Breast epithelium (tissue), 4 donors: ENCODE results near the gene GNAO1. TPM values are rescaled to one million over a fixed set of nuclear protein-coding genes. Genes with fewer than 3 reads are reported as not detected.

Experiments
- DNase-seq, 2 donors: peaks; one replicate each; pipeline ENCODE4 v3.0.0-alpha.2; 2019; ENCODE audit warnings: low spot score in 2 of 2
- H3K27ac ChIP-seq, 2 donors: fragments of 200-600 bp; sonication (generic) in 1 of 2; one replicate each; pipeline ENCODE4 v1.5.1; 2016 to 2019; ENCODE audit warnings: mild to moderate bottlenecking in 1 of 2
- H3K27me3 ChIP-seq, 2 donors: fragments of 200-600 bp; sonication (generic) in 1 of 2; one replicate each; pipeline versions ENCODE4 v1.5.1 to v1.6.0; 2017 to 2019; ENCODE audit warnings: control low read depth in 1 of 2, mild to moderate bottlenecking in 1 of 2
- H3K36me3 ChIP-seq: fragments of 200-600 bp; one replicate; pipeline ENCODE4 v1.5.1; 2019
- H3K4me1 ChIP-seq, 2 donors: fragments of 200-600 bp; sonication (generic); one replicate each; pipeline ENCODE4 v1.5.1; 2016 to 2019; ENCODE audit warnings: control low read depth in 1 of 2
- H3K4me3 ChIP-seq, 3 donors: fragments of 200-600 bp; sonication (generic); 1 replicate in 2 of 3; 2 replicates in 1 of 3; pipeline ENCODE4 v1.5.1; 2016 to 2019; ENCODE audit warnings: mild to moderate bottlenecking in 3 of 3, moderate library complexity in 2 of 3
- H3K9me3 ChIP-seq, 2 donors: fragments of 200-600 bp; sonication (generic) in 1 of 2; one replicate each; pipeline ENCODE4 v1.5.1; 2016 to 2019; ENCODE audit warnings: control low read depth in 1 of 2
- CTCF ChIP-seq, 3 donors: fragments of 450-650 bp; IDR thresholded peaks; one replicate each; pipeline ENCODE4 v1.5.1; 2016 to 2017; ENCODE audit warnings: antibody characterized with exemption in 3 of 3, mild to moderate bottlenecking in 3 of 3, moderate library complexity in 3 of 3
- POLR2A ChIP-seq: fragments of 450-650 bp; IDR thresholded peaks from one replicate; pipeline ENCODE4 v1.6.1; 2016; ENCODE audit warnings: antibody characterized with exemption, mild to moderate bottlenecking, moderate library complexity
- POLR2AphosphoS5 ChIP-seq, 3 donors: sonication (generic); formaldehyde crosslinking; IDR thresholded peaks; one replicate each; pipeline ENCODE4 v1.6.1; 2017; ENCODE audit warnings: antibody characterized with exemption in 3 of 3
- intact Hi-C: fragments of 100-400 bp; cut with DNase I; formaldehyde crosslinking; loops from one replicate; pipeline ENCODE4 v1.15.1; 2023; ENCODE audit warnings: low total_unique reads
- total RNA-seq, 3 donors: library from RNA; depleted of rRNA; stranded (reverse); fragments of >200 nt; gene quantifications; one replicate each; pipeline ENCODE4 v1.1.0, GENCODE V29; 2016

GNAO1 gene
- total RNA-seq, 3 donors from 2014 or later, result 0.96 to 1.9 (median 0.98) TPM

GRCh38 chr16:56382459-56382858, 191.2 kb downstream of the GNAO1 start:
- intact Hi-C loops, result no loop called here
- H3K36me3 ChIP-seq, result peaks cover 6% of the 10 kb centered on the region

GRCh38 chr16:56382901-56383355, 191.6 kb downstream of the GNAO1 start:
- Histone ChIP-seq H3K27ac (peak overlapping the region; percentile 70 to 74), H3K4me1 (no peaks in the 10 kb centered on the region), H3K9me3 (peaks cover 10 to 13% of the 10 kb centered on the region in 2 donors), H3K27me3 (no peaks in the 10 kb centered on the region), H3K4me3 (no peak overlapping the region), H3K36me3 (peaks cover 6% of the 10 kb centered on the region)
- peak in 1 of 2 donors; percentile 39 for DNase-seq
- TF ChIP-seq POLR2A (no peak), CTCF (IDR thresholded peaks at IDR 0.05) (no peak), POLR2AphosphoS5 (IDR thresholded peaks at IDR 0.05) (no peak)
- intact Hi-C loops, result no loop called here

More at GRCh38 chr16:56382459-56382858, 191.2 kb downstream of the GNAO1 start:
- TF ChIP-seq CTCF (IDR thresholded peaks at IDR 0.05) (no peak), POLR2A (no peak), POLR2AphosphoS5 (IDR thresholded peaks at IDR 0.05) (no peak)
- peaks cover 10 to 13% of the 10 kb centered on the region in 2 donors for H3K9me3 ChIP-seq
- peak overlapping the region in 1 of 2 donors; percentile 74 for H3K27ac ChIP-seq
- no peak for DNase-seq
- H3K4me1 ChIP-seq, result no peaks in the 10 kb centered on the region
- no peak overlapping the region for H3K4me3 ChIP-seq
- no peaks in the 10 kb centered on the region for H3K27me3 ChIP-seq

- no peaks in the 10 kb centered on the region for H3K4me1 ChIP-seq
- H3K36me3 ChIP-seq, result peaks cover 8% of the 10 kb centered on the region
- H3K9me3 ChIP-seq, result peaks cover 10 to 13% of the 10 kb centered on the region in 2 donors
- peak overlapping the region; percentile 70 to 74 for H3K27ac ChIP-seq
- TF ChIP-seq POLR2AphosphoS5 (IDR thresholded peaks at IDR 0.05), result no peak
- no peak for TF ChIP-seq CTCF (IDR thresholded peaks at IDR 0.05)
- TF ChIP-seq POLR2A, result no peak
- DNase-seq, result no peak
- H3K27me3 ChIP-seq, result no peaks in the 10 kb centered on the region
- intact Hi-C loops, result no loop called here
- H3K4me3 ChIP-seq, result no peak overlapping the region
These were observed 192.9 kb downstream of the GNAO1 start for GRCh38 chr16:56384074-56384721.

- H3K27me3 ChIP-seq, result no peaks in the 10 kb centered on the region
- H3K4me1 ChIP-seq, result no peaks in the 10 kb centered on the region
- peaks cover 13% of the 10 kb centered on the region for H3K36me3 ChIP-seq
- intact Hi-C loops, result no loop called here
- no peak overlapping the region for H3K4me3 ChIP-seq
- H3K27ac ChIP-seq, result no peak overlapping the region
- no peaks in the 10 kb centered on the region for H3K9me3 ChIP-seq
- TF ChIP-seq POLR2AphosphoS5 (IDR thresholded peaks at IDR 0.05) (no peak), POLR2A (no peak), CTCF (IDR thresholded peaks at IDR 0.05) (no peak)
- no peak for DNase-seq
These were observed 196.1 kb downstream of the GNAO1 start for GRCh38 chr16:56387396-56387795.

- no peak for DNase-seq
- TF ChIP-seq CTCF (IDR thresholded peaks at IDR 0.05) (no peak), POLR2AphosphoS5 (IDR thresholded peaks at IDR 0.05) (no peak), POLR2A (no peak)
- Histone ChIP-seq H3K36me3 (peaks cover 13% of the 10 kb centered on the region), H3K27me3 (no peaks in the 10 kb centered on the region), H3K4me3 (no peak overlapping the region), H3K27ac (no peak overlapping the region), H3K9me3 (no peaks in the 10 kb centered on the region), H3K4me1 (no peaks in the 10 kb centered on the region)
- intact Hi-C loops, result no loop called here
These were observed 196.9 kb downstream of the GNAO1 start for GRCh38 chr16:56388209-56388608.
